Peyer's patch (tissue), 4 donors: ENCODE results near the gene FXYD7.

Experiments used
- POLR2A ChIP-seq, 2 donors: fragments of 450-650 bp; IDR thresholded peaks; one replicate each; pipeline ENCODE4 v1.5.1; 2017; ENCODE audit warnings: antibody characterized with exemption in 2 of 2, mild to moderate bottlenecking in 2 of 2, moderate library complexity in 2 of 2
- TF ChIP-seq, protein P1 (sequence below), 6 experiments: fragments of 450-650 bp in 4 of 6; fragments of 200-600 bp in 2 of 6; sonication (generic) in 1 of 6; IDR thresholded peaks; one replicate each; pipeline ENCODE4 v1.5.1; 2017 to 2019; ENCODE audit warnings: antibody characterized with exemption in 6 of 6, mild to moderate bottlenecking in 3 of 6, moderate library complexity in 1 of 6

GRCh38 chr19:35120492-35120891 is 22.6 kb upstream of the FXYD7 start:
- TF ChIP-seq, protein P1, sequence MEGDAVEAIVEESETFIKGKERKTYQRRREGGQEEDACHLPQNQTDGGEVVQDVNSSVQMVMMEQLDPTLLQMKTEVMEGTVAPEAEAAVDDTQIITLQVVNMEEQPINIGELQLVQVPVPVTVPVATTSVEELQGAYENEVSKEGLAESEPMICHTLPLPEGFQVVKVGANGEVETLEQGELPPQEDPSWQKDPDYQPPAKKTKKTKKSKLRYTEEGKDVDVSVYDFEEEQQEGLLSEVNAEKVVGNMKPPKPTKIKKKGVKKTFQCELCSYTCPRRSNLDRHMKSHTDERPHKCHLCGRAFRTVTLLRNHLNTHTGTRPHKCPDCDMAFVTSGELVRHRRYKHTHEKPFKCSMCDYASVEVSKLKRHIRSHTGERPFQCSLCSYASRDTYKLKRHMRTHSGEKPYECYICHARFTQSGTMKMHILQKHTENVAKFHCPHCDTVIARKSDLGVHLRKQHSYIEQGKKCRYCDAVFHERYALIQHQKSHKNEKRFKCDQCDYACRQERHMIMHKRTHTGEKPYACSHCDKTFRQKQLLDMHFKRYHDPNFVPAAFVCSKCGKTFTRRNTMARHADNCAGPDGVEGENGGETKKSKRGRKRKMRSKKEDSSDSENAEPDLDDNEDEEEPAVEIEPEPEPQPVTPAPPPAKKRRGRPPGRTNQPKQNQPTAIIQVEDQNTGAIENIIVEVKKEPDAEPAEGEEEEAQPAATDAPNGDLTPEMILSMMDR (IDR thresholded peaks at IDR 0.05) = no peak
- TF ChIP-seq POLR2A (IDR thresholded peaks at IDR 0.05) = no peak
